GM23248 (cell line): ENCODE data around the gene CLCN3. TPM values are rescaled to one million over a fixed set of nuclear protein-coding genes. Genes with fewer than 3 reads are reported as not detected.
"Not testable (repeated sequence)": the region's sequence is repeated elsewhere in the genome, so short reads cannot be mapped to it uniquely, and the experiment has no call there.

ENCODE experiments used
- DNase-seq: peaks from one replicate; pipeline ENCODE4 v3.0.0-alpha.2; 2015
- H2AFZ ChIP-seq: fragments of 200-600 bp; sonication (generic); 2 replicates; pipeline ENCODE4 v1.6.1; 2016; ENCODE audit warnings: antibody characterized with exemption
- H3F3A ChIP-seq: fragments of 200-600 bp; sonication (generic); 2 replicates; pipeline ENCODE4 v1.6.1; 2016; ENCODE audit warnings: mild to moderate bottlenecking, antibody characterized with exemption, mixed run types; ENCODE audit not compliant: insufficient read depth
- H3K27ac ChIP-seq: fragments of 200-600 bp; sonication (generic); 2 replicates; pipeline ENCODE4 v1.5.1; 2016; ENCODE audit warnings: mild to moderate bottlenecking
- H3K27me3 ChIP-seq: fragments of 200-600 bp; sonication (generic); replicated peaks from 2 replicates; pipeline ENCODE4 v1.6.1; 2016; ENCODE audit warnings: mild to moderate bottlenecking; ENCODE audit not compliant: insufficient read depth
- H3K36me3 ChIP-seq: fragments of 200-600 bp; sonication (generic); 2 replicates; pipeline ENCODE4 v1.6.1; 2016; ENCODE audit warnings: low read depth, mild to moderate bottlenecking
- H3K4me1 ChIP-seq: fragments of 200-600 bp; sonication (generic); 2 replicates; pipeline ENCODE4 v1.6.1; 2016; ENCODE audit warnings: mild to moderate bottlenecking; ENCODE audit not compliant: insufficient read depth
- H3K4me2 ChIP-seq: fragments of 200-600 bp; sonication (generic); one replicate; pipeline ENCODE4 v1.6.1; 2016; ENCODE audit warnings: mild to moderate bottlenecking; ENCODE audit not compliant: unreplicated experiment
- H3K4me3 ChIP-seq: fragments of 200-600 bp; sonication (generic); 2 replicates; pipeline ENCODE4 v1.5.1; 2016; ENCODE audit warnings: mild to moderate bottlenecking
- H3K79me2 ChIP-seq: fragments of 200-600 bp; sonication (generic); 2 replicates; pipeline ENCODE4 v1.6.1; 2016; ENCODE audit warnings: mild to moderate bottlenecking; ENCODE audit not compliant: insufficient read depth
- H3K9ac ChIP-seq: fragments of 200-600 bp; sonication (generic); 2 replicates; pipeline ENCODE4 v1.6.1; 2016; ENCODE audit warnings: mild to moderate bottlenecking
- H3K9me2 ChIP-seq: fragments of 200-600 bp; sonication (generic); 2 replicates; pipeline ENCODE4 v1.6.1; 2016; ENCODE audit warnings: mixed run types, mild to moderate bottlenecking, moderate library complexity; ENCODE audit not compliant: insufficient read depth
- H3K9me3 ChIP-seq: fragments of 200-600 bp; sonication (generic); one replicate; pipeline ENCODE4 v1.6.1; 2017; ENCODE audit warnings: low read depth
- H4K20me1 ChIP-seq: fragments of 200-600 bp; sonication (generic); 2 replicates; pipeline ENCODE4 v1.6.0; 2016; ENCODE audit not compliant: insufficient read depth
- EZH2 ChIP-seq: fragments of 200-600 bp; sonication (generic); IDR thresholded peaks from 2 replicates; pipeline ENCODE4 v1.6.1; 2018; ENCODE audit warnings: antibody characterized with exemption, mild to moderate bottlenecking; ENCODE audit not compliant: insufficient read depth, poor library complexity, severe bottlenecking
- EZH2phosphoT487 ChIP-seq: fragments of 200-600 bp; sonication (generic); IDR thresholded peaks from 2 replicates; pipeline ENCODE4 v1.6.1; 2018; ENCODE audit warnings: antibody characterized with exemption, moderate library complexity, mild to moderate bottlenecking, low read depth; ENCODE audit not compliant: insufficient read depth
- WGBS, 2 experiments: methylation state at CpG; one replicate each; pipeline ENCODE4 v1.1.6; 2015 to 2017; ENCODE audit warnings: low lambda C conversion rate in 2 of 2, low coverage in 1 of 2; ENCODE audit errors: missing lambda C conversion rate in 2 of 2; 5-methylcytosine and 5-hydroxymethylcytosine counted together
- in situ Hi-C: fragments of 300-500 bp; cut with MboI; formaldehyde crosslinking; loops from 2 replicates; pipeline ENCODE4 v1.15.0; 2020
- polyA plus RNA-seq: library from polyadenylated mRNA; unstranded; fragments of >200 nt; fragmentation: Nextera tagmentation; extraction: Ambion mirVana; gene quantifications from 2 replicates; pipeline ENCODE4 v1.2.1, GENCODE V29; 2016
- total RNA-seq: library from RNA; depleted of rRNA; stranded (reverse); fragments of >200 nt; shearing (Covaris generic); gene quantifications from 2 replicates; pipeline ENCODE4 v1.2.3, GENCODE V29; 2014; rRNA removed

CLCN3 gene
- total RNA-seq, result 16.4 and 20.4 TPM in 2 replicates
- polyA plus RNA-seq, result 12.1 and 12.2 TPM in 2 replicates

- no peaks in the 10 kb centered on the region for H3K36me3 ChIP-seq
- no peaks in the 10 kb centered on the region for H4K20me1 ChIP-seq
- peak within 1 kb of the TSS; percentile 100 for H3K4me2 ChIP-seq
- peak; percentile 99 for DNase-seq
- peaks cover 20% of the 10 kb centered on the region for H3K4me1 ChIP-seq
- peaks cover 46% of the 10 kb centered on the region for H3K79me2 ChIP-seq
- H3F3A ChIP-seq, result peaks cover 17% of the 10 kb centered on the region
- in situ Hi-C loops, result loop anchor here (25.0 kb wide), 1 partner anchor 417 kb away; the partner anchor contains the start of gene MFAP3L
- peak within 1 kb of the TSS; percentile 95 for H2AFZ ChIP-seq
- H3K9me3 ChIP-seq, result no peaks in the 10 kb centered on the region
- 1% methylated on average over 64 of the region's 67 CpGs for WGBS, 2 experiments
- no peaks in the 10 kb centered on the region for H3K9me2 ChIP-seq
- H3K27ac ChIP-seq, result peak within 1 kb of the TSS; percentile 95
- TF ChIP-seq EZH2phosphoT487 (no peak), EZH2 (no peak)
- H3K4me3 ChIP-seq, result peak within 1 kb of the TSS; percentile 96
- no peaks in the 10 kb centered on the region for H3K27me3 ChIP-seq
- H3K9ac ChIP-seq, result peak within 1 kb of the TSS; percentile 98
Measured at GRCh38 chr4:169619958-169620879, at the start of gene CLCN3. CLCN3 (plus strand) TSS chr4:169620578; CDS start chr4:169635929, 15,351 bp downstream.

GRCh38 chr4:169571012-169571411 lies 49.4 kb upstream of the CLCN3 start:
- in situ Hi-C loops, H3K9ac ChIP-seq, H3K27ac ChIP-seq, H3K27me3 ChIP-seq, H3K79me2 ChIP-seq, H3K4me1 ChIP-seq, H3F3A ChIP-seq, H3K4me2 ChIP-seq, H3K9me3 ChIP-seq, H4K20me1 ChIP-seq, H3K36me3 ChIP-seq, H2AFZ ChIP-seq, DNase-seq, H3K9me2 ChIP-seq, H3K4me3 ChIP-seq: not testable (repeated sequence)
- WGBS, 2 experiments, result 98 to 100% methylated on average over 2 of the region's 3 CpGs

DNA sequence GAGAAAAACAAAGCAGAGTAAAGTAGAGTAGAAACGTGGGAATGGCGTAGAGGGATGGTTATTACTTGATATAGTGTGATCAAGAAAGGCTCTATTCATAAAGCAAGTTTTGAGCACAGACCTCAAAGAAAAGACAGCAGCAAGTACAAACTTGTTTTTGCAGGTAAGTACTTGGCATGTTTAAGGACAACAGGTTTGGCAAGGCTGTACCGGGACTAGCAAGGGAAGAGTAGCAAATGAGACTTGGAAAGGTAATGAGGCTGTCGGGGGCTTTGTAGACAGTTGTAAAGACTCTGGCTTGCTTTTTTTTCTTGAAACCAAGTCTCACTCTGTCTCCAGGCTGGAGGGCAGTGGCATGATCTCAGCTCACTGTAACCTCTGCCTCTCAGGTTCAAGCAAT lies 48.9 kb upstream of the CLCN3 start:
- TF ChIP-seq EZH2 (no peak), EZH2phosphoT487 (no peak)
- in situ Hi-C loops, result no loop called here
- DNase-seq, result no peak
- Histone ChIP-seq H3K4me3 (no peak overlapping the region), H3K27ac (no peak overlapping the region), H3K4me2 (no peak overlapping the region), H3K9me2 (no peaks in the 10 kb centered on the region), H4K20me1 (no peaks in the 10 kb centered on the region), H3F3A (no peaks in the 10 kb centered on the region; the same call in 1 of the 2 replicates), H3K9ac (no peak overlapping the region), H3K79me2 (no peaks in the 10 kb centered on the region), H3K9me3 (no peaks in the 10 kb centered on the region), H3K4me1 (no peaks in the 10 kb centered on the region), H3K36me3 (no peaks in the 10 kb centered on the region; the same call in 1 of the 2 replicates), H3K27me3 (no peaks in the 10 kb centered on the region), H2AFZ (no peak overlapping the region)
- WGBS, 2 experiments, result 89 to 93% methylated on average over 4 of the region's 4 CpGs

DNA sequence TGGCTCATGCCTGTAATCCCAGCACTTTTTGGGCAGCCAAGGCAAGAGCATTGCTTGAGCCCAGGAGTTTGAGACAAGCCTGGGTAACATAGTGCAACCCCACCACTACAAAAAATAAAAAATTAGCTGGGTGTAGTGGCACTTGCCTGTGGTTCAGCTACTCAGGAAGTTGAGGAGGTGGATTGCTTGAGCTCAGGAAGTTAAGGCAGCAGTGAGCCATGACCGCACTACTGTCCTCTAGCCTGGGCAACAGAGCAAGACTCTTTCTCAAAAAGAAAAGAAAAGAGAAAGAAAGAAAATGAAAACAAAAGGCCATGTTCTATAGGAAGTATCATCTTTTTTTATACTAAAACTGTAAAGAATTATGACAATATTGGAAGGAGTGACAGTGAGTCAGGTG lies 46.5 kb upstream of the CLCN3 start:
- H3K4me2 ChIP-seq, result no peak overlapping the region
- H4K20me1 ChIP-seq, result no peaks in the 10 kb centered on the region
- H3K9me2 ChIP-seq, result no peaks in the 10 kb centered on the region
- H3K4me3 ChIP-seq, result no peak overlapping the region
- H3K27ac ChIP-seq, result no peak overlapping the region
- H3K4me1 ChIP-seq, result no peaks in the 10 kb centered on the region
- no peak for TF ChIP-seq EZH2
- TF ChIP-seq EZH2phosphoT487, result no peak
- no peaks in the 10 kb centered on the region for H3K27me3 ChIP-seq
- DNase-seq, result no peak
- 97 to 100% methylated on average over 1 of the region's 1 CpG for WGBS, 2 experiments
- no peaks in the 10 kb centered on the region for H3K9me3 ChIP-seq
- in situ Hi-C loops, result no loop called here
- no peaks in the 10 kb centered on the region; the same call in 1 of the 2 replicates for H3F3A ChIP-seq
- H3K79me2 ChIP-seq, result no peaks in the 10 kb centered on the region
- H3K9ac ChIP-seq, result no peak overlapping the region
- H3K36me3 ChIP-seq, result peaks cover 4% of the 10 kb centered on the region; the same call in 1 of the 2 replicates
- H2AFZ ChIP-seq, result no peak overlapping the region
